Epidermal melanocyte (primary cell): ENCODE measurements around the gene PLB1.
"Not testable (repeated sequence)": the region's sequence is repeated elsewhere in the genome, so short reads cannot be mapped to it uniquely, and the experiment has no call there.

ENCODE experiments used
- DNase-seq: peaks from one replicate; pipeline ENCODE4 v3.0.0; 2011; ENCODE audit warnings: low spot score; ENCODE audit not compliant: insufficient read length

Gene PLB1

DNA sequence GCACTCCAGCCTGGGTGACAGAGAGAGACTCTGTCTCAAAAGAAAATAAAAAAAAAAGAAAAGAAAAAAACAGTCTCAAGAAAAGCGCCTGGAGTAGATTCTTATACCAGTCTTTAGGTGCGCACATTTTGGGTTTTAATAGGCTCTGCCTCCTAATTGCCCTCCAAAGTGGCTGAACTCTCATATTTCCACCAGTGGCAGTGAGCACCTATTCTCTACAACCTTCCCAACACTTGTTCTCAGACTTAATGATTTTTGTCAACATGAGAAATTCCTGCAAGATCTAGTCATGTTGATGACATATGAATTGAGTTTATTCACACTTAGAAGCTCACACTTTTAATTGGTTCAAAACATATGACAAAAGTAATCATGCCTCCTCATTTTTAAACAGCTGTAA lies 39.0 kb downstream of the PLB1 start:
- DNase-seq, result no peak

DNA sequence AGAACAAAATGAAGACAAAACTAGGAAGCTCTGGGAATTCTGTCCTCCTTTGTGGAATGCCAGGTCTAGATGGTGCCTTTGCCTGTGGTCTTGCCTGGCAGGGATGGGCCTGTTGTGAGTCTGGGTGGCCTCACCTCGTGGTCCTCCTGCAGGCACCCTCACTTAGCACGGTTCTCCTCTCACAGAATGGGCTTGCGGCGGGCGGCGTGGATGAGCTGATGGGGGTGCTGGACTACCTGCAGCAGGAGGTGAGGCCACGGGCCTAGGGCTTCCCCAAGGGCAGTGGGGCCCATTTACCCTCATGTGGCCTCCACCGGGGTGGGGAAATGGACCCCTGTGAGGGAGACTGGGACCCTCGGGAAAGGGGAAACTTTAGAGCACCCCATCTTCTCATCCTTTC lies 42.3 kb downstream of the PLB1 start:
- no peak for DNase-seq

DNA sequence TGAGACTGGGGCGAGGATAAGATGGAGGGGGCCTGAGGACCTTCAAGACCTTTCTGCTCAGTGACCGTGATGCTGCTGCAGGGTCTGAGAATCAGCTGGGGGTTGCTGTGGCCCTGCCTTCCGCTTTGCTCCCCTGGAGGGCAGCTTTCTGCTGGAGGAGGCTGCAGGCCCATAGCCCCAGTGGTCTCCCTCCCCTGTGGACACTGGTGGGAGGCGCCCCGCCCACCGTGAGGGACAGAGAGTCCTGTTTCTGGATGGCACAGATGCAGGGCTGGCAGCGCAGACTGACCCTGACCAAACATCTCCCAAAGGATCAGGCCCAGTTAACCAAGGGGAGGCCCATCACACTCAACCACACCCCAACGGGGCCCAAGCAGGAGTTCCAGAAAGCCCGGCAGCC lies 42.8 kb downstream of the PLB1 start:
- DNase-seq, result no peak

DNA sequence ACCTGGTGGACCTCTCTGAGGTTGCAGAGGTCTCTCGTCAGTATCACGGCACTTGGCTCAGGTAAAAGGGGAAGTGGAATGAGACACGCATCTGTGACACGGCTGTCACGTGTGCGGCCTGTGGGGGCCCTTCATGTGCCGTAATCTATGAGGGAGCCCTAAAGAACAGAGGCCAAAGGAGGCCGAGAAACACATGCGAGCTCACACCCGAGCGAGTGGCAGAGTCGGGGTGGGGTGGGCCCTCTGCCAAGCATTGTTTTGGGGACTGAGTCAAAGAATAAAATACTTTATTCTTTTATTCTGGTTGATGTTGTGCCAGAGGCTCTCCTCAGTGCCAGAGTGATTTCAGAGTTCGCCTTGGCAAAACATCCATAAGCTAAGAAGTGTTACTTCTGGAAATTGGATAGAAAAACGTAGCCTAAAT lies 43.3 kb downstream of the PLB1 start:
- DNase-seq, result no peak

GRCh38 chr2:28543316-28544035 lies 47.6 kb downstream of the PLB1 start:
- no peak for DNase-seq

- DNase-seq, result no peak
Observed at GRCh38 chr2:28544036-28544346, 48.1 kb downstream of the PLB1 start.

- no peak for DNase-seq
Observed at GRCh38 chr2:28544405-28544921, 48.6 kb downstream of the PLB1 start.

DNA sequence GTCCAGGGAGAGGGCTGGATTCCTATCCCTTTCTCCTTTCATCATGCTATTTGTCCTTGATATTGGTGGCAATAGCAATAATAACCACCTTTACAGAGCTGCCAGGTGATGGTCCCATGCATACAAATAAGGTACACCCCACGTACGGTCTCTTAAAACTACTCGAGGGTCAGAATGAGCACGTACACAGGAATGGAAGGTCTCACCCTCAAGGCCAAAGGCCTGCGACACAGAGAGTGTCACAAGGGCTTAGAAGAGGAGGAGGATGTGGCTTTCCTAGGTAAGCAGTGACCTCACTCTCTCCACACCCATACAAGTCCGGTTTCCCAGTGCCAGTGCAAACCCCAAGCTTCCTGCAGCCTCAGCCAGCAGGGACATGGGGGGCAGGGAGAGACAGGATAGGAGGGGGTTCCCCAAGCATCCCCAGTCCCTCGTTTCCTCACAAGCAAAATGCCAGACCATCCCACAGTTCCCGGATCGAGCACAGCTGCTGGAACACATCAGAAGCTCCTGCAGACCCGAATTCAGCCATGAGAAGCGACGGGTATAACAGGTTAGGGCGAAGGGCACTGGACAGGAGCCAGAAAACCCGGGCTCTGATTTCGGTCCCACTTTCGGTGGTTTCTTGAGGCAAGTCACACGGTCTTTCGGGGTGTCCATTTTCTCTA lies 49.2 kb downstream of the PLB1 start:
- no peak for DNase-seq

GRCh38 chr2:28545590-28546200 lies 49.8 kb downstream of the PLB1 start:
- no peak for DNase-seq

- no peak for DNase-seq
Observed at GRCh38 chr2:28546242-28546641, 50.4 kb downstream of the PLB1 start.

- no peak for DNase-seq
Observed at GRCh38 chr2:28547223-28547860, 51.5 kb downstream of the PLB1 start.

DNA sequence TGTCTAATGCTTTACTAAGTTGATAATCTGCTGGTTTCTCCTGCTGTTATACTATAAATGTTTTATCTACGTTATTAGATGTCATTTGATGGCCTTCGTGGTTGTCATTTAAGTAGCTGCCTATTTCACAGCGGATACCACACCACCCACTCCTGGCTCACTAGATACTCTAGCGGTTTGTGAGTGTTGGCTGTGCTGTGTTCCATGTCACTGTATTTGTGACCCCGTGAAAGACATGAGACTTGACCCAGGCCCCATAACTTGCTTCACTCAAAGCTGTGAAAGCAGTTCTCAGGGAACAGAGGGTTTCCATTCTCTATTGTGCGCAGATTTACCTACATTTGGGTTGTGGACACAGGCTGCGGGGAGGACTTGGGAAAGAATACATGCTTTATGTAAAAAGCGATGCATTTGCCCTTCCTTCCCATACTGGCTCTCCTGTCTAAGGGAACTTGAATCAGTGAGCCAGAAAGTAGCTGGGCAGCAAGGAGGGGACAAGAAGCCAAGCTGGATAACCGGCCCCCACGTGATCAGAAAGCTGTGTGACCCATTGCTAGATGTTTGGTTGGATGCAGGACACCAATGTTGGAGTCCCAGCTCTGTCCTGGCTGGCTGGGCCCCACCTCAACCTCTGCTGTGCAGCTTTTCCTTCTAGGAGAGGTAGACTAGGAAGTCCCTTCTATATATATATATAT lies 52.2 kb downstream of the PLB1 start:
- no peak for DNase-seq

GRCh38 chr2:28550345-28550744 lies 54.5 kb downstream of the PLB1 start:
- DNase-seq, result not testable (repeated sequence)

DNA sequence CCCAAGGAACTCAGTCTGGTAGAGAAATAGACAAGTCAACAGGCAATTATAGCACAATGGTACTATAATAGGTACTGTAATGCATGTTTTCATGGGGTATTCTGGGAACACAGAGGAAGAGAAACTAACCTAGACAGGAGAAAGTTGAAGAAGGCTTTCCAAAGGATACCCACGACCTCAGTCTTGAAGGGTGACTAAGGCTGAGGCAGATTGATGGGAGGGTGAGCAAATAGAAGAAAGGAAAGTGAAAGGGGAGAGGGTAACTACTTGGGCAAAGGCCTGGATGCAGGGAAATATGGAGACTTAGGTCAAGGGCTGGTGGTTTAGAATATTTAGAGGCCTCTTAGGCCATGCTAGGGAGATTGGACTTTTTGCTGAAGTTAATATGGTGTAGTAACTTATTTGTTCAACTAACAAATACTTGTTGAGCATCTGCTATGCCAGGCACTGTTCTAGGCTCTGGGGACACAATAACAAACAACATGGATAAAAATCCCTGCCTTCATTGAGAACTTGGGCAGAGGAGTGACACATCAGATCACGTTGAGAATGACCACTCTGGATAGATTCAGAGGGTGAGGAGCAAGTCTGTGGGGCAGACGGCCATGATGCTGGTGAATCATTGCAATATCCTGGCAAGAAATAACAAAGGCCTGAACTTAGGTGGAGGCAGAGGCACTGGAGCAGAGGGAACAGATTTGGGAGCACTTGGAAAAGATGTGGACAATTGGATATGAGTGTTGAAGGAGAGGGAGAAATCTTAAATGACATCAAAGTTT lies 56.4 kb downstream of the PLB1 start:
- no peak for DNase-seq

GRCh38 chr2:28556303-28556702 lies 60.4 kb downstream of the PLB1 start:
- DNase-seq, result no peak

DNA sequence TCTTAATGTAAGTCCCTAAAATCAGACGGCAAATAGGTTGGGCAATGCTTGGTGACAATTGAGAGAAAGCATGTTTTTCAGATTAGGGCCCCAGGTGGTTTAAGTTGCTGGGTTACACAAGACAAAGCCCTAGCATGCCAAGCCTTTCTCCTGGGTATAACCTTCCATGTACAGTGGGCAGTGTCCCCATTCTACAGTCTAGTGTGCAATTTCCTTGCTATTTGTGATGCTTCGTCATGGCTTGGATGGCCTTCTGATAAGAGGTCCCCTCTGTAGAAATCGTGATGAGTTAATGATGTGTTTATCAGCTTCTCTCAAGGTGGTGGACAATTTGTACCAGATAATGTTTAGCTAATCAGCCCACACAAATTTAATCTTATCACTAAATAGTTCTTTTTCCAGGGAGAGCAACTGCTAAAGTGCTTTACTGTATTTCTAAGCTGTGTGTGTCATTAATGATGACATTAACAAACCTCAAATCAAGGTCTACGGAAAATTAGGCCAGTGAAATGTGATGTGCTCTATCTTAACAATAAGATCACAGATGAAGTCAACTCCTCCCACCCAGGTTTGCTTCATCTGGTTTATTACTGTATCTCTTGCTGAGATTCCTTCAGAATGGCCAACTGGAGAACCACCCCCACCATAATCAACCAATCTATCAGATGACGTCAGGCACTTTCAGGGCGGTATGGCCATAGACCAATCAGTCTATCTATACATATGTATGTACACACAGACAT lies 61.7 kb downstream of the PLB1 start:
- no peak for DNase-seq

GRCh38 chr2:28558158-28558820 lies 62.4 kb downstream of the PLB1 start:
- no peak for DNase-seq

GRCh38 chr2:28558918-28559317 lies 63.1 kb downstream of the PLB1 start:
- no peak for DNase-seq

GRCh38 chr2:28563869-28564268 lies 68.0 kb downstream of the PLB1 start:
- DNase-seq, result no peak

GRCh38 chr2:28564346-28564745 lies 68.5 kb downstream of the PLB1 start:
- no peak for DNase-seq
